Measurements from ENCODE around the gene ABCC9. TPM values are rescaled to one million over a fixed set of nuclear protein-coding genes. Genes with fewer than 3 reads are reported as not detected.

The ABCC9 gene
- total RNA-seq, 1 experiment from 2014 or later: 0.07 TPM

DNA sequence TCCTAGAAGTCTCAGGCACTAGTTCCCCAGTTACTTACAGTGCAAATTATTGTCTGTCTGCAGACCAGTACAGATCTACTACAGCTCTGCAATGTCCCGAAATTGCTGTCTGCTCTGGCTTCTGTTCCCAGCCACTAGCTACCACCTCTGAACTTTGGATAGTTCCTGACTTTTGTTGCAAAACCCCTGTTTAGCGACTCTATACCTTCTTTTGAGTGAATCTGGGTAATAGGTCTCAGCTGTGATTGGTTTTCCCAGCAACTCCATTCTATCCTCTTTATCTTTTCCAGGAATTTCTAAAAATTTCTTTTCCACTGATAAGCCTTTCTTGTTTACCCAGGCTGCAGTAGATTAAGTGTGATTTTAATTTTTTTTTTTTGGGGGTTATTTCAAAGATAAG lies 183.5 kb downstream of the ABCC9 start:
- H3K4me3 ChIP-seq: no peak overlapping the region
- ChIA-PET CTCF (no interaction called here), POLR2A (ENCODE audit: unreplicated experiment) (no interaction called here)
- TF ChIP-seq, protein P1, sequence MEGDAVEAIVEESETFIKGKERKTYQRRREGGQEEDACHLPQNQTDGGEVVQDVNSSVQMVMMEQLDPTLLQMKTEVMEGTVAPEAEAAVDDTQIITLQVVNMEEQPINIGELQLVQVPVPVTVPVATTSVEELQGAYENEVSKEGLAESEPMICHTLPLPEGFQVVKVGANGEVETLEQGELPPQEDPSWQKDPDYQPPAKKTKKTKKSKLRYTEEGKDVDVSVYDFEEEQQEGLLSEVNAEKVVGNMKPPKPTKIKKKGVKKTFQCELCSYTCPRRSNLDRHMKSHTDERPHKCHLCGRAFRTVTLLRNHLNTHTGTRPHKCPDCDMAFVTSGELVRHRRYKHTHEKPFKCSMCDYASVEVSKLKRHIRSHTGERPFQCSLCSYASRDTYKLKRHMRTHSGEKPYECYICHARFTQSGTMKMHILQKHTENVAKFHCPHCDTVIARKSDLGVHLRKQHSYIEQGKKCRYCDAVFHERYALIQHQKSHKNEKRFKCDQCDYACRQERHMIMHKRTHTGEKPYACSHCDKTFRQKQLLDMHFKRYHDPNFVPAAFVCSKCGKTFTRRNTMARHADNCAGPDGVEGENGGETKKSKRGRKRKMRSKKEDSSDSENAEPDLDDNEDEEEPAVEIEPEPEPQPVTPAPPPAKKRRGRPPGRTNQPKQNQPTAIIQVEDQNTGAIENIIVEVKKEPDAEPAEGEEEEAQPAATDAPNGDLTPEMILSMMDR (conservative IDR thresholded peaks at IDR 0.05): no peak
- TF ChIP-seq EZH2 (IDR thresholded peaks at IDR 0.05; ENCODE audit: low read depth): no peak
- BruUV-seq (replicated peaks): no TSS peak
- no peaks in the 10 kb centered on the region for H3K4me1 ChIP-seq (replicated peaks; ENCODE audit: insufficient read depth)
- H3K4me2 ChIP-seq: no peak overlapping the region
- no peaks in the 10 kb centered on the region for H4K20me1 ChIP-seq (ENCODE audit: insufficient read depth)
- H3K27ac ChIP-seq: no peak overlapping the region
- no peaks in the 10 kb centered on the region for H3K36me3 ChIP-seq (ENCODE audit: low read depth)
- no peaks in the 10 kb centered on the region; the same call in 1 of the 2 replicates for H3K9me3 ChIP-seq (ENCODE audit: insufficient read depth, low read depth)
- H2AFZ ChIP-seq: no peak overlapping the region
- no peaks in the 10 kb centered on the region for H3F3A ChIP-seq (ENCODE audit: insufficient read depth, low read depth)
- H3K9me2 ChIP-seq (ENCODE audit: insufficient read depth): no peaks in the 10 kb centered on the region
- no peaks in the 10 kb centered on the region for H3K79me2 ChIP-seq (ENCODE audit: low read depth)
- intact Hi-C loops (cut with micrococcal nuclease; ENCODE audit: unreplicated experiment): no loop called here
- no peak for DNase-seq
- H3K27me3 ChIP-seq (ENCODE audit: insufficient read depth, low read depth): no peaks in the 10 kb centered on the region

DNA sequence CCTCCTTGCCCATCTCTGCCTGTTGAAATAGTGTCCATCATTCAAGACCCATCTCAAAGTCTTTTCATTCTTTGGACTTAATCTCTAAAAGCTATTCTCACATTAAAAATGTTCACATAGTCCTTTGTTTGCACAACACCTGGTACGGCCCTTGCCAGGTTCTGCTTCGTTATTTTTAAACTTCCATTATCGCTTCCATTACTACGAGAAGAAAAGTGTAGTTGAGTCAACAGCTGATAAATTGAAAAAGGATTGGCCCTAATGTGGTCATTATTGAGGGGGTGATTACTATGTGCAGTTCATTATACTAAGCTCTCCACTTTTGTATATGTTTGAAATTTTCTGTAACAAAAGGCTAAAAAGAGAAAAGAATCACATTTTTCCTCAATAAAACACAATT lies 184.5 kb downstream of the ABCC9 start:
- H3K4me3 ChIP-seq: no peak overlapping the region
- H3K9me2 ChIP-seq (ENCODE audit: insufficient read depth): no peaks in the 10 kb centered on the region
- no peak overlapping the region for H2AFZ ChIP-seq
- H3K4me2 ChIP-seq: no peak overlapping the region
- H3K36me3 ChIP-seq (ENCODE audit: low read depth): no peaks in the 10 kb centered on the region
- no peaks in the 10 kb centered on the region for H3F3A ChIP-seq (ENCODE audit: insufficient read depth, low read depth)
- CTCF ChIA-PET: no interaction called here
- intact Hi-C loops (cut with micrococcal nuclease; ENCODE audit: unreplicated experiment): no loop called here
- no peak for DNase-seq
- no peaks in the 10 kb centered on the region; the same call in 1 of the 2 replicates for H3K9me3 ChIP-seq (ENCODE audit: insufficient read depth, low read depth)
- TF ChIP-seq, protein P1 (conservative IDR thresholded peaks at IDR 0.05): no peak
- TF ChIP-seq EZH2 (IDR thresholded peaks at IDR 0.05; ENCODE audit: low read depth): no peak
- no peaks in the 10 kb centered on the region for H3K4me1 ChIP-seq (replicated peaks; ENCODE audit: insufficient read depth)
- BruUV-seq (replicated peaks): no TSS peak
- POLR2A ChIA-PET (ENCODE audit: unreplicated experiment): no interaction called here
- no peaks in the 10 kb centered on the region for H4K20me1 ChIP-seq (ENCODE audit: insufficient read depth)
- H3K79me2 ChIP-seq (ENCODE audit: low read depth): no peaks in the 10 kb centered on the region
- no peak overlapping the region for H3K27ac ChIP-seq
- no peaks in the 10 kb centered on the region for H3K27me3 ChIP-seq (ENCODE audit: insufficient read depth, low read depth)

DNA sequence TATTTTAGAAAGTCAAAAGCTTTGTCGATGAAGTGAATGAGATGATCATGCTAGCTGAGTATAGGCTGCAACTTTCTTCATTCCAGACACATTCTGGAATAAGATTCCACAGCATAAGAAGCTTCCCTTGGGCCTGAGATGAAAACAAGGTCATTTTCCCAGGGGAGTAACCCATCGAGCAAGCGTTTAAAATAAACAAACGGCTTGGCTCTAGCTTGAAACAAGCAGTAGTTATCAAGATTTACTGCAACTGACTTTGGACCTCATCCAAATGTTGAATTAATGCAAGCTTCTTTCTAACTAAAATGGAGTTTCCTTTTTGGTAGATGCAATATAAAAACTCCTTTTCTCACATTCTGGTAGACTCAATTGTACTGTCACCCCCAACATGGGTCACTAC lies 189.7 kb downstream of the ABCC9 start:
- H3K79me2 ChIP-seq (ENCODE audit: low read depth): no peaks in the 10 kb centered on the region
- no peak for TF ChIP-seq EZH2 (IDR thresholded peaks at IDR 0.05; ENCODE audit: low read depth)
- TF ChIP-seq, protein P1 (conservative IDR thresholded peaks at IDR 0.05): no peak
- no peaks in the 10 kb centered on the region for H3K9me2 ChIP-seq (ENCODE audit: insufficient read depth)
- no peaks in the 10 kb centered on the region for H4K20me1 ChIP-seq (ENCODE audit: insufficient read depth)
- ChIA-PET POLR2A (ENCODE audit: unreplicated experiment) (no interaction called here), CTCF (no interaction called here)
- H3K9me3 ChIP-seq (ENCODE audit: insufficient read depth, low read depth): no peaks in the 10 kb centered on the region; the same call in 1 of the 2 replicates
- H3F3A ChIP-seq (ENCODE audit: insufficient read depth, low read depth): no peaks in the 10 kb centered on the region
- intact Hi-C loops (cut with micrococcal nuclease; ENCODE audit: unreplicated experiment): no loop called here
- H3K27ac ChIP-seq: no peak overlapping the region
- DNase-seq: no peak
- BruUV-seq (replicated peaks): no TSS peak
- H3K4me1 ChIP-seq (replicated peaks; ENCODE audit: insufficient read depth): no peaks in the 10 kb centered on the region
- H2AFZ ChIP-seq: no peak overlapping the region
- no peak overlapping the region for H3K4me3 ChIP-seq
- no peak overlapping the region for H3K4me2 ChIP-seq
- no peaks in the 10 kb centered on the region for H3K36me3 ChIP-seq (ENCODE audit: low read depth)
- no peaks in the 10 kb centered on the region for H3K27me3 ChIP-seq (ENCODE audit: insufficient read depth, low read depth)

Other genes starting within 250 kb of the ABCC9 start
- not detected in 2 replicates for gene KCNJ8, start 166.7 kb downstream of the ABCC9 start, total RNA-seq (2021)
- gene CMAS, start 104.8 kb upstream of the ABCC9 start, total RNA-seq (2021): 79.1 and 93.2 TPM in 2 replicates